Kidney epithelial cell (primary cell): ENCODE results near the gene NARF. TPM values are rescaled to one million over a fixed set of nuclear protein-coding genes. Genes with fewer than 3 reads are reported as not detected.

Experiments
- DNase-seq: peaks from one replicate; pipeline ENCODE4 v3.0.0-alpha.2; 2010; ENCODE audit warnings: low read depth
- H3K27me3 ChIP-seq: 2 replicates; pipeline ENCODE4 v1.6.0; 2011; ENCODE audit warnings: low read length; ENCODE audit not compliant: control insufficient read depth, insufficient read depth
- H3K36me3 ChIP-seq: 2 replicates; pipeline ENCODE4 v1.5.1; 2011; ENCODE audit warnings: low read length; ENCODE audit not compliant: control insufficient read depth, insufficient read depth
- H3K4me3 ChIP-seq: 2 replicates; pipeline ENCODE4 v1.5.1; 2011; ENCODE audit warnings: low read depth, mild to moderate bottlenecking, control low read depth, low read length
- total RNA-seq: library from RNA; depleted of rRNA; stranded (reverse); fragments of >200 nt; gene quantifications from 2 replicates; pipeline ENCODE4 v1.2.3, GENCODE V29; 2015
- TF ChIP-seq, protein P1 (sequence below): IDR thresholded peaks from 2 replicates; pipeline ENCODE4 v1.5.1; 2011; ENCODE audit warnings: mild to moderate bottlenecking, moderate library complexity, low read length, control low read depth, inconsistent platforms; ENCODE audit not compliant: insufficient read depth, poor library complexity, severe bottlenecking

Gene NARF
- total RNA-seq, 1 donor from 2014 or later: 59.9 TPM

DNA sequence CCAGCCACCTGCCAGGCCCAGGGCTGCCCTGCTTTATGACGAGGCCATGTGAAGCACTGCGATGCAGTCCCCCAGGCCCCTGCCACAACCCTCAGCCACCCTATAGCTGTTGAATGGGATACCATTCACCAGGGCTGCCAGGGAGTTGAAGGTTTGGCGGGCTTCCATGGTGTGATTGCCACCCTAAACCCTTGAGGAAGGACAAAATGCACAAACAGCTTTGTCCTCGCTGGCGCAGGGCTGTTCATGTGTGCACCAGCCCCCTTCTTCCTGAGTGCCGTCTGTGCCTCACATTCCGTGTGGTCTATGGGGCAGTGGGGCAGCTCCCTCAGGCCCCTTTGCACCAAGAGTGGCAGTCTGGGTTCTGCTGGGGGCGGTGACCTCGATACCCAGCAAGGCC lies 25.3 kb downstream of the NARF start:
- no peak for DNase-seq
- Histone ChIP-seq H3K36me3 (peaks cover 1% of the 10 kb centered on the region), H3K4me3 (no peak overlapping the region), H3K27me3 (no peaks in the 10 kb centered on the region)
- TF ChIP-seq, protein P1, sequence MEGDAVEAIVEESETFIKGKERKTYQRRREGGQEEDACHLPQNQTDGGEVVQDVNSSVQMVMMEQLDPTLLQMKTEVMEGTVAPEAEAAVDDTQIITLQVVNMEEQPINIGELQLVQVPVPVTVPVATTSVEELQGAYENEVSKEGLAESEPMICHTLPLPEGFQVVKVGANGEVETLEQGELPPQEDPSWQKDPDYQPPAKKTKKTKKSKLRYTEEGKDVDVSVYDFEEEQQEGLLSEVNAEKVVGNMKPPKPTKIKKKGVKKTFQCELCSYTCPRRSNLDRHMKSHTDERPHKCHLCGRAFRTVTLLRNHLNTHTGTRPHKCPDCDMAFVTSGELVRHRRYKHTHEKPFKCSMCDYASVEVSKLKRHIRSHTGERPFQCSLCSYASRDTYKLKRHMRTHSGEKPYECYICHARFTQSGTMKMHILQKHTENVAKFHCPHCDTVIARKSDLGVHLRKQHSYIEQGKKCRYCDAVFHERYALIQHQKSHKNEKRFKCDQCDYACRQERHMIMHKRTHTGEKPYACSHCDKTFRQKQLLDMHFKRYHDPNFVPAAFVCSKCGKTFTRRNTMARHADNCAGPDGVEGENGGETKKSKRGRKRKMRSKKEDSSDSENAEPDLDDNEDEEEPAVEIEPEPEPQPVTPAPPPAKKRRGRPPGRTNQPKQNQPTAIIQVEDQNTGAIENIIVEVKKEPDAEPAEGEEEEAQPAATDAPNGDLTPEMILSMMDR: no peak

DNA sequence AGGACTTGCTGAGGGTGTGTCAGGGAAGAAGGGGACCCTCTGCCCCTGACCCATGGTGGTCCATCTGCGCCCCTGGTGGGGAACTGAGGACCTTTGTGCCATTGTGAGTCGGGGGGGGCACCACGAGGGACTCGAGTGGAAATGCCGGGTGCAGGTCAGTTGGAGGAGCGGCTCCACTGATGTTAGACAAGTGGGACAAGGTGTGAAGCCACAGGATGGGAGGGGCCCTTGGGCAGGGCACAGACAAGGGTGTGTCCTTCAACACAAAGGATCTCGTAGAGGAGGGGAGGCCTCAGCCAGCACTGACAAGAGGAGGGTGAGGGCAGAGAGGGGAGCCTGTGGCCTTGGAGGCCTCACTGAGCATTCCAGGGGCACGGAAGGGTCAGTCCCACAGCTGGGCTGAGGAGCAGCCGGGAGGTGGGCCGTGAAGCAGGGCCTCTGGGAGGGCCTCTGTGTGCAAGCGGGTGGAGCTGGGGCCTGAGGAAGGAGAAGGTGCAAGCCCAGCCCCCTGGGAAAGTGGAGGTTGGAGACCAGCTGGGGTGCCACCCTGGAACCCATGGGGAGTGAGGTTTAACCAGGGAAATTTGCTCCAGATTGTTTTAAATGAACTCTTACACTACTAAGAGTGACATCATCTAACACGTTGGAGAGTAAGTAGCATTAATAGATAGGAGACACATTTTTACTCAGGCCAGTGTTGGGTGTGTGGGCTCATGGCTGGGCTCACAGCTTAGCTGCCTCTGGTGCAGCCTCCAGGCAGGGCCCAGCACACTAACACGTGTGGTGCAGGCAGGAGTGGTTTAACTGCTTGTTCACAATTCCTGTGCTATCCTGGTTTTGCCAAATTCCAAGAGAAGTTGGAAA lies 27.9 kb downstream of the NARF start:
- no peak for DNase-seq
- Histone ChIP-seq H3K27me3 (no peaks in the 10 kb centered on the region), H3K36me3 (no peaks in the 10 kb centered on the region), H3K4me3 (no peak overlapping the region)
- TF ChIP-seq, protein P1: no peak

DNA sequence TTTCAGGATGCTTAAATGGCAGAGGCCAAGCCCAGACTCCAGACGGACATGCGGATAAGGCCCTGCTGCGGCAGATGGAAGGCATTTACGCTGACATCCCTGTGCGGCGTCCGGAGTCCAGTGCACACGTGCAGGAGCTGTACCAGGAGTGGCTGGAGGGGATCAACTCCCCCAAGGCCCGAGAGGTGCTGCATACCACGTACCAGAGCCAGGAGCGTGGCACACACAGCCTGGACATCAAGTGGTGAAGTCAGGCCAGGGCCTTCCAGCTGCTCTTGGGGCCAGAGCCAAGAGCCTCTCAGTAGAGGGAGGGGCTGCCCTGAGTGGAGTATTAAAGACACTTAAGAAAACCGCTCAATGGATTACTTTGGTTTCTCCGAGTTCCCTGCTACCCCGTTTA lies 29.4 kb downstream of the NARF start:
- DNase-seq: no peak
- TF ChIP-seq, protein P1: no peak
- no peak overlapping the region for H3K4me3 ChIP-seq
- H3K27me3 ChIP-seq: no peaks in the 10 kb centered on the region
- H3K36me3 ChIP-seq: no peaks in the 10 kb centered on the region

- DNase-seq: no peak
- TF ChIP-seq, protein P1: no peak
- H3K4me3 ChIP-seq: no peak overlapping the region
- no peaks in the 10 kb centered on the region for H3K27me3 ChIP-seq
- H3K36me3 ChIP-seq: no peaks in the 10 kb centered on the region
Observed at GRCh38 chr17:82489117-82489516, 30.6 kb downstream of the NARF start.

GRCh38 chr17:82489851-82490511 lies 31.4 kb downstream of the NARF start:
- no peaks in the 10 kb centered on the region for H3K36me3 ChIP-seq
- no peaks in the 10 kb centered on the region for H3K27me3 ChIP-seq
- TF ChIP-seq, protein P1: no peak
- no peak overlapping the region for H3K4me3 ChIP-seq
- no peak for DNase-seq
